Heart left ventricle (tissue), 13 donors: Measurements from ENCODE around the gene MGP.

Source experiments
- CTCF ChIP-seq, 12 donors: fragments of 200-600 bp; sonication (generic) in 4 of 12; IDR thresholded peaks; one replicate each; pipeline versions ENCODE4 v1.5.0 to v1.8.0; 2018 to 2022; ENCODE audit warnings: antibody characterized with exemption in 12 of 12, mild to moderate bottlenecking in 5 of 12
- POLR2A ChIP-seq, 2 donors: fragments of 450-650 bp; IDR thresholded peaks; one replicate each; pipeline ENCODE4 v1.6.1; 2017; ENCODE audit warnings: antibody characterized with exemption in 2 of 2, mild to moderate bottlenecking in 2 of 2, moderate library complexity in 2 of 2
- donor health status: ischemic (EF 13 %, LVEDD 7.1; RV severe dilation, severe dysfunction).
- donor health status: DM: no; HTN: yes; CAD: no.
- donor health status: DM: no; HTN: no; CAD: no.
- donor health status: ischemic (EF 25% LVEDD 6.9; RV normal size, moderate dysfunction).
- donor health status: ischemic (EF 25% LVEDD 5.7; RV mildly dilated, moderate dysfunction).
- donor health status: ischemic (EF 35%, LVEDD 5.7; RV mildly dilated, moderate dysfunction).
- donor health status: nonischemic (EF 11% LVEDD 7.7; RV severe dilation, severe dysfunction).
- donor health status: DM: yes; HTN: yes; CAD: no.
- donor health status: PGD.
- donor health status: ischemic (EF 29% LVEDD 5.4; RV normal size, mild dysfunction).
- donor health status: nonischemic (EF 23%, LVEDD 6.1; RV moderate dilation, normal function).

GRCh38 chr12:14846042-14846587, 39.5 kb downstream of the MGP start:
- no peak for TF ChIP-seq POLR2A (IDR thresholded peaks at IDR 0.05)
- TF ChIP-seq CTCF (IDR thresholded peaks at IDR 0.05) = peak in 2 of 12 donors; percentile 6 to 28
